ENCODE measurements around the gene PARD3B.

PARD3B gene

DNA sequence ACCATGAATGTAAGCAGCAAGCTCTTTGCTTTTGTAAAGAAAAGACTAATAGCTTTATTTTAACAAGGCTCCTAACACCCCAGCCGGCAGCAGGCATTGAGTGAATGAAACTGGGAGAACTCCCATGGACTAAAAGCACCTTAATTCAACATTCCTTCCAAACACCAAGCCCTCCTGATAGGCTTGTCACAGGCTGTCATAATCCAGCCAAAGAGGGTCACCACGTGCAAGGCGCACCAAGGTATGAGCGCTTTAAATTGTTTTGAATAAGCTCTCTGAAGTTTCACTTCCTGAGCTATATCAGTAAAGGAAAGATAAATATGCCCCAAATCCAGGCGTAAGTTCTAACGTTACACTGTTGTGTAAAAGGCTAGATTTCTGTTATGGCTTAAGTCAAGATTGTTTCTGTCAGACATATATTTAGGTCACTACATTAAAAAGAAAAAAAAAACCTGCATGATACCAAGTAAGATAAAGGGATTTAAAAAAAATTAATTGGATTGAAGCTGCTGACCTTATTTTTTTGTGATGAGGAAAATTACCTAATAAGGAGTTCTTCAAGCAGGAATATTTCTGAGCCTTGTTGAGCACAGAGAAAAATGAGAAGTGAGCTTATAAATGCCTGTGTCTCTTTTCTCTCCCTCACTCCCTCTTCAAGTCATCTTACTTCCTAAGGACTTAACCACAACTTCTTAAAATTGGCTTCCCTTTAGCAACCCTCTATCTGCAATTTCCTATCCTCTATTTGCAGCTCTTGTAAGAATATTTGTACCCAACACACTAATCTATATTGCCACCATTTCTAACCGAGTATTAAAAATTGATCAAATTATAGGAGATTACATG lies 1000.9 kb downstream of the PARD3B start:
- H3K27me3 ChIP-seq (replicated peaks; ENCODE audit: control insufficient read depth, insufficient read depth, low read length), result no peaks in the 10 kb centered on the region
- no peak overlapping the region for H3K4me3 ChIP-seq (replicated peaks; ENCODE audit: low read depth, low read length)
- no peaks in the 10 kb centered on the region for H3K36me3 ChIP-seq (ENCODE audit: control insufficient read depth, insufficient read depth, low read length)
- no peak for DNase-seq (ENCODE audit: extremely low read depth, insufficient read length)
- TF ChIP-seq, protein P1, sequence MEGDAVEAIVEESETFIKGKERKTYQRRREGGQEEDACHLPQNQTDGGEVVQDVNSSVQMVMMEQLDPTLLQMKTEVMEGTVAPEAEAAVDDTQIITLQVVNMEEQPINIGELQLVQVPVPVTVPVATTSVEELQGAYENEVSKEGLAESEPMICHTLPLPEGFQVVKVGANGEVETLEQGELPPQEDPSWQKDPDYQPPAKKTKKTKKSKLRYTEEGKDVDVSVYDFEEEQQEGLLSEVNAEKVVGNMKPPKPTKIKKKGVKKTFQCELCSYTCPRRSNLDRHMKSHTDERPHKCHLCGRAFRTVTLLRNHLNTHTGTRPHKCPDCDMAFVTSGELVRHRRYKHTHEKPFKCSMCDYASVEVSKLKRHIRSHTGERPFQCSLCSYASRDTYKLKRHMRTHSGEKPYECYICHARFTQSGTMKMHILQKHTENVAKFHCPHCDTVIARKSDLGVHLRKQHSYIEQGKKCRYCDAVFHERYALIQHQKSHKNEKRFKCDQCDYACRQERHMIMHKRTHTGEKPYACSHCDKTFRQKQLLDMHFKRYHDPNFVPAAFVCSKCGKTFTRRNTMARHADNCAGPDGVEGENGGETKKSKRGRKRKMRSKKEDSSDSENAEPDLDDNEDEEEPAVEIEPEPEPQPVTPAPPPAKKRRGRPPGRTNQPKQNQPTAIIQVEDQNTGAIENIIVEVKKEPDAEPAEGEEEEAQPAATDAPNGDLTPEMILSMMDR (IDR thresholded peaks at IDR 0.05; ENCODE audit: insufficient read depth, low read length, poor library complexity, severe bottlenecking), result no peak

- no peak for DNase-seq (ENCODE audit: extremely low read depth, insufficient read length)
These were observed 1010.4 kb downstream of the PARD3B start for GRCh38 chr2:205555566-205556230.

GRCh38 chr2:205556357-205556756 lies 1011.1 kb downstream of the PARD3B start:
- no peak for DNase-seq (ENCODE audit: extremely low read depth, insufficient read length)
- H3K36me3 ChIP-seq (ENCODE audit: control insufficient read depth, insufficient read depth, low read length), result no peaks in the 10 kb centered on the region
- no peak overlapping the region for H3K4me3 ChIP-seq (replicated peaks; ENCODE audit: low read depth, low read length)
- H3K27me3 ChIP-seq (replicated peaks; ENCODE audit: control insufficient read depth, insufficient read depth, low read length), result no peaks in the 10 kb centered on the region; the same call in 1 of the 2 replicates
- TF ChIP-seq, protein P1 (IDR thresholded peaks at IDR 0.05; ENCODE audit: insufficient read depth, low read length, poor library complexity, severe bottlenecking), result no peak

More at GRCh38 chr2:205555566-205556230, 1010.4 kb downstream of the PARD3B start:
- TF ChIP-seq, protein P1 (IDR thresholded peaks at IDR 0.05; ENCODE audit: insufficient read depth, low read length, poor library complexity, severe bottlenecking), result no peak
- no peak overlapping the region for H3K4me3 ChIP-seq (replicated peaks; ENCODE audit: low read depth, low read length)
- no peaks in the 10 kb centered on the region for H3K36me3 ChIP-seq (ENCODE audit: control insufficient read depth, insufficient read depth, low read length)
- no peaks in the 10 kb centered on the region; the same call in 1 of the 2 replicates for H3K27me3 ChIP-seq (replicated peaks; ENCODE audit: control insufficient read depth, insufficient read depth, low read length)

DNA sequence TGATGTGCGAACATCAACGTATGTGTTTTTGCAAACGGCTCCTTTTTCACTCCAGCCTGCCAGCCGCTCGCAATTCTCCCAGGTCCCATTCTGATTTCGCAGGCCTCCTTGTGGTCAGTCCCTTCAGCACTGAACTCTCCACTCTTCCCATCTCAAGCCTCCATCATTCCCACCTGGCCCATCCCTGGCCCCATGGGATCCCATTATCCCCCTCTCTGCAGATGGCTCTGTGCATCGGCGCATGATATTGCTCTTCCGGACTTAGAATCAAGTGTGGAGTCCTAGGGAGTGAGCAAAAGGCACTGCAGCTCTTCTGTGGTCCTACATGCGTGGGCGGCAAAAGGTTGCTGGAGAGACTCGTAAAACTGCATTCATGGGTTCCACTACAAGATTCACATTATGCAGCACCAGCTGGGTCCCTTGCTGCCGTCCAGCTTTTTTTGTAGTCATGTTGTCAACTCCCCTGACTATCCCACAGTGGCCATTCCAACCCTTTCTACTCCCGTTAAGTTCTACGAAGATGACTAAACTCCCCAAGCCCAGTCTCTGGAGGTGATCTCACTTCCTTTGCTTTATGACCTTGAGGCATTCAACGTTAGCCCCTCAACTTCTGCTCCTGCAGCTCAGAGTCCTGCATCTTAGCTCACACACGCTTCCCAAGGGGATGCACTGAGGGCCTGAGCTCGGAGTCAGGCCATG lies 1011.7 kb downstream of the PARD3B start:
- H3K36me3 ChIP-seq (ENCODE audit: control insufficient read depth, insufficient read depth, low read length), result no peaks in the 10 kb centered on the region
- TF ChIP-seq, protein P1 (IDR thresholded peaks at IDR 0.05; ENCODE audit: insufficient read depth, low read length, poor library complexity, severe bottlenecking), result no peak
- DNase-seq (ENCODE audit: extremely low read depth, insufficient read length), result no peak
- no peaks in the 10 kb centered on the region; the same call in 1 of the 2 replicates for H3K27me3 ChIP-seq (replicated peaks; ENCODE audit: control insufficient read depth, insufficient read depth, low read length)
- H3K4me3 ChIP-seq (replicated peaks; ENCODE audit: low read depth, low read length), result no peak overlapping the region

DNA sequence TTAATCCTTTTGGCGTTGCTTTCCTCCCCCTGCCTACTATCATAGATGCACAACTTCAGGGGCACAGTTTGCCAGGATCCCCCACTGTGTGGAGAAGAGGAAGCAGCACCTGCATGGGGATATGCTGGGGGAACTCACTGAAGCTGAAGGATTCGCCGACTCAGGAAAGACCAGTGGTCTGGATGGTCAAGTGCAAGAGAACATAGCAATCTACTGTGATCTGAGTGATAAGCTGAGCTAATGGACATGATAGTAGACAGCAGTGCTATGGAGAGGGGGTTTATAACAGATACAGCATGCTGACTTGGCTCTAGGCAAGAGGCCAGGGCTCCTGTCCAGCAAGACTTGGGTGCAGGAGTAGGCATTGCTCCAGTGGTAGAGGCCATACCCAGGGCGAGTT lies 1012.6 kb downstream of the PARD3B start:
- no peaks in the 10 kb centered on the region; the same call in 1 of the 2 replicates for H3K27me3 ChIP-seq (replicated peaks; ENCODE audit: control insufficient read depth, insufficient read depth, low read length)
- no peak for DNase-seq (ENCODE audit: extremely low read depth, insufficient read length)
- TF ChIP-seq, protein P1 (IDR thresholded peaks at IDR 0.05; ENCODE audit: insufficient read depth, low read length, poor library complexity, severe bottlenecking), result no peak

More for the DNA sequence above, 1012.6 kb downstream of the PARD3B start:
- no peak overlapping the region for H3K4me3 ChIP-seq (replicated peaks; ENCODE audit: low read depth, low read length)
- H3K36me3 ChIP-seq (ENCODE audit: control insufficient read depth, insufficient read depth, low read length), result no peaks in the 10 kb centered on the region
